ENCODE results near the gene DSEL.

Gene DSEL

GRCh38 chr18:67516539-67517443 lies at the start of gene DSEL:
TSS of gene DSEL (minus strand) at chr18:67516720. CDS start at chr18:67514608, 2,112 bp downstream.
- peak; percentile 94 for DNase-seq

GRCh38 chr18:67553437-67553836 lies 36.9 kb upstream of the DSEL start:
- DNase-seq: no peak

GRCh38 chr18:67550872-67551520 lies 34.5 kb upstream of the DSEL start:
- DNase-seq: no peak

GRCh38 chr18:67549946-67550345 lies 33.4 kb upstream of the DSEL start:
- DNase-seq: no peak

- no peak for DNase-seq
Observed at GRCh38 chr18:67545681-67546080, 29.2 kb upstream of the DSEL start.

- no peak for DNase-seq
Observed at GRCh38 chr18:67540559-67540958, 24.0 kb upstream of the DSEL start.

- no peak for DNase-seq
Observed at GRCh38 chr18:67531929-67532328, 15.4 kb upstream of the DSEL start.

- no peak for DNase-seq
Observed at GRCh38 chr18:67525328-67526099, 9.0 kb upstream of the DSEL start.

GRCh38 chr18:67520351-67520921 lies 3.9 kb upstream of the DSEL start:
- DNase-seq: no peak

- no peak for DNase-seq
Observed at GRCh38 chr18:67519592-67519991, 3.1 kb upstream of the DSEL start.

- no peak for DNase-seq
Observed at GRCh38 chr18:67518566-67518965, 2.0 kb upstream of the DSEL start.

- peak; percentile 36 for DNase-seq
Observed at GRCh38 chr18:67517444-67517765, 885 bp upstream of the DSEL start.

- peak; percentile 91 for DNase-seq
Observed at GRCh38 chr18:67515942-67516538, 480 bp downstream of the DSEL start.

GRCh38 chr18:67514901-67515540 lies 1.5 kb downstream of the DSEL start:
- DNase-seq: no peak

GRCh38 chr18:67514465-67514864 lies 2.1 kb downstream of the DSEL start:
- DNase-seq: no peak

GRCh38 chr18:67513280-67513679 lies 3.2 kb downstream of the DSEL start:
- no peak for DNase-seq

GRCh38 chr18:67511840-67512239 lies 4.7 kb downstream of the DSEL start:
- no peak for DNase-seq

- DNase-seq: no peak
Observed at GRCh38 chr18:67510831-67511230, 5.7 kb downstream of the DSEL start.

GRCh38 chr18:67509741-67510391 lies 6.7 kb downstream of the DSEL start:
- no peak for DNase-seq

- DNase-seq: no peak
Observed at GRCh38 chr18:67508146-67508545, 8.4 kb downstream of the DSEL start.

- DNase-seq: no peak
Observed at GRCh38 chr18:67504739-67505138, 11.8 kb downstream of the DSEL start.
